H1 (cell line): ENCODE measurements around the gene DPYSL4. TPM values are rescaled to one million over a fixed set of nuclear protein-coding genes. Genes with fewer than 3 reads are reported as not detected.

Source experiments
- CTCF ChIA-PET: fragments of 300-600 bp; sonication (Branson Sonifier 250); formaldehyde crosslinking; loops from one replicate; lab custom pipeline; 2021; ENCODE audit not compliant: partially characterized antibody; lab: Charles Lee
- POLR2A ChIA-PET: fragments of 300-600 bp; sonication (Branson Sonifier 250); formaldehyde crosslinking; loops from one replicate; lab custom pipeline; 2021; ENCODE audit warnings: inconsistent platforms; ENCODE audit not compliant: partially characterized antibody; lab: Charles Lee
- DNase-seq, 2 experiments: peaks; one replicate each; pipeline versions ENCODE4 v3.0.0 to v3.0.0-alpha.2; 2010 to 2022; ENCODE audit warnings: low spot score in 2 of 2, low read depth in 1 of 2, mixed read lengths in 1 of 2
- FAIRE-seq: peaks from 2 replicates; lab custom pipeline; 2011; peaks lifted over from hg19 to GRCh38; lab: Jason Lieb, UNC
- H2AFZ ChIP-seq: 2 replicates; pipeline ENCODE4 v1.8.1; 2012; ENCODE audit warnings: low read length, inconsistent platforms
- H2AK5ac ChIP-seq: 2 replicates; pipeline ENCODE4 v1.6.1; 2013; ENCODE audit warnings: low read depth, low read length
- H2BK120ac ChIP-seq: replicated peaks from 2 replicates; pipeline ENCODE3; 2013; ENCODE audit warnings: low read depth, low read length, inconsistent platforms
- H2BK12ac ChIP-seq: 2 replicates; pipeline ENCODE4 v1.6.1; 2013; ENCODE audit warnings: low read depth, low read length
- H2BK15ac ChIP-seq: 2 replicates; pipeline ENCODE4 v1.6.1; 2013; ENCODE audit warnings: low read length
- H2BK20ac ChIP-seq: 2 replicates; pipeline ENCODE4 v1.6.1; 2013; ENCODE audit warnings: low read length
- H2BK5ac ChIP-seq: 2 replicates; pipeline ENCODE4 v1.6.1; 2013; ENCODE audit warnings: low read depth, low read length
- H3K14ac ChIP-seq: 2 replicates; pipeline ENCODE4 v1.6.1; 2013; ENCODE audit warnings: inconsistent platforms; ENCODE audit not compliant: insufficient read length
- H3K18ac ChIP-seq: 2 replicates; pipeline ENCODE4 v1.6.1; 2013; ENCODE audit warnings: low read length; ENCODE audit errors: extremely low read depth
- H3K23ac ChIP-seq: 2 replicates; pipeline ENCODE4 v1.6.1; 2013; ENCODE audit warnings: inconsistent platforms; ENCODE audit not compliant: insufficient read length
- H3K23me2 ChIP-seq: 2 replicates; pipeline ENCODE4 v1.6.1; 2013; ENCODE audit warnings: low read depth, low read length
- H3K27ac ChIP-seq: 2 replicates; pipeline ENCODE4 v1.6.1; 2011; ENCODE audit warnings: low read depth, low read length, inconsistent platforms
- H3K27me3 ChIP-seq, 4 experiments: replicated peaks in 1 of 4; 1 replicate in 1 of 4; 2 replicates in 3 of 4; pipeline versions ENCODE4 v1.6.1 to v1.8.1; 2011 to 2013; ENCODE audit warnings: low read length in 3 of 4, mild to moderate bottlenecking in 3 of 4, inconsistent platforms in 2 of 4, mixed read lengths in 2 of 4, moderate library complexity in 1 of 4; ENCODE audit not compliant: control insufficient read depth in 3 of 4, insufficient read depth in 3 of 4; ENCODE audit errors: extremely low read depth in 1 of 4
- H3K36me3 ChIP-seq, 4 experiments: 2 replicates each; pipeline versions ENCODE4 v1.6.1 to v1.8.1; 2011 to 2013; ENCODE audit warnings: mild to moderate bottlenecking in 4 of 4, low read length in 3 of 4, moderate library complexity in 2 of 4, control low read depth in 1 of 4, inconsistent platforms in 1 of 4; ENCODE audit not compliant: insufficient read depth in 4 of 4, control insufficient read depth in 2 of 4
- H3K4ac ChIP-seq: replicated peaks from 2 replicates; pipeline ENCODE3; 2013; ENCODE audit warnings: low read length, low read depth, mixed read lengths, inconsistent platforms; ENCODE audit not compliant: insufficient read length
- H3K4me1 ChIP-seq, 4 experiments: replicated peaks in 1 of 4; 1 replicate in 1 of 4; 2 replicates in 3 of 4; pipeline versions ENCODE4 v1.6.1 to v1.8.1; 2011 to 2013; ENCODE audit warnings: low read length in 3 of 4, inconsistent platforms in 2 of 4, mixed read lengths in 1 of 4; ENCODE audit not compliant: insufficient read depth in 4 of 4, control insufficient read depth in 3 of 4
- H3K4me2 ChIP-seq, 2 experiments: 2 replicates each; pipeline versions ENCODE4 v1.6.1 to v1.8.1; 2011 to 2013; ENCODE audit warnings: low read depth in 2 of 2, low read length in 2 of 2, control low read depth in 1 of 2, inconsistent platforms in 1 of 2, mild to moderate bottlenecking in 1 of 2; ENCODE audit not compliant: insufficient read depth in 1 of 2
- H3K4me3 ChIP-seq, 4 experiments: fragments of 200-600, 300-600 bp in 1 of 4; sonication (generic), shearing (Covaris generic), sonication (Bioruptor Twin) in 1 of 4; 2 replicates each; pipeline versions ENCODE4 v1.5.1 to v1.8.1; 2011 to 2016; ENCODE audit warnings: low read length in 4 of 4, low read depth in 3 of 4, control low read depth in 2 of 4, inconsistent platforms in 2 of 4, mild to moderate bottlenecking in 2 of 4, mixed read lengths in 1 of 4, moderate library complexity in 1 of 4; ENCODE audit not compliant: insufficient read depth in 2 of 4; ENCODE audit errors: extremely low read depth in 1 of 4
- H3K56ac ChIP-seq: replicated peaks from 2 replicates; pipeline ENCODE3; 2013; ENCODE audit warnings: low read depth, mild to moderate bottlenecking, mixed read lengths, low read length, inconsistent platforms; ENCODE audit not compliant: insufficient read length
- H3K79me1 ChIP-seq: 2 replicates; pipeline ENCODE4 v1.6.1; 2013; ENCODE audit warnings: low read depth, low read length, control low read depth
- H3K79me2 ChIP-seq, 2 experiments: 2 replicates each; pipeline versions ENCODE4 v1.6.1 to v1.8.1; 2012 to 2013; ENCODE audit warnings: low read length in 2 of 2, mild to moderate bottlenecking in 2 of 2, inconsistent platforms in 1 of 2; ENCODE audit not compliant: insufficient read depth in 2 of 2, control insufficient read depth in 1 of 2
- H3K9ac ChIP-seq, 4 experiments: replicated peaks in 1 of 4; 1 replicate in 1 of 4; 2 replicates in 3 of 4; pipeline versions ENCODE4 v1.6.1 to v1.8.1; 2011 to 2013; ENCODE audit warnings: low read depth in 3 of 4, low read length in 3 of 4, control low read depth in 2 of 4, mild to moderate bottlenecking in 2 of 4, moderate library complexity in 2 of 4, inconsistent platforms in 1 of 4; ENCODE audit errors: extremely low read depth in 1 of 4
- H3K9me3 ChIP-seq, 2 experiments: 2 replicates each; pipeline versions ENCODE4 v1.6.1 to v1.8.1; 2012 to 2013; ENCODE audit warnings: mild to moderate bottlenecking in 2 of 2, moderate library complexity in 2 of 2, control low read depth in 1 of 2, inconsistent platforms in 1 of 2, low read depth in 1 of 2, low read length in 1 of 2, mixed read lengths in 1 of 2; ENCODE audit not compliant: insufficient read depth in 2 of 2
- H4K20me1 ChIP-seq, 2 experiments: replicated peaks in 1 of 2; 2 replicates each; pipeline versions ENCODE3 to v1.8.1; 2011 to 2013; ENCODE audit warnings: inconsistent platforms in 2 of 2, low read length in 2 of 2, mild to moderate bottlenecking in 1 of 2; ENCODE audit not compliant: insufficient read depth in 2 of 2, control insufficient read depth in 1 of 2
- H4K5ac ChIP-seq: 2 replicates; pipeline ENCODE4 v1.6.1; 2013; ENCODE audit warnings: low read length, low read depth, mixed read lengths, inconsistent platforms; ENCODE audit not compliant: insufficient read length
- H4K8ac ChIP-seq: 2 replicates; pipeline ENCODE4 v1.8.0; 2013; ENCODE audit warnings: mild to moderate bottlenecking, moderate library complexity, low read length, inconsistent platforms; ENCODE audit not compliant: insufficient read depth; ENCODE audit errors: extremely low read depth
- H4K91ac ChIP-seq: replicated peaks from 2 replicates; pipeline ENCODE3; 2013; ENCODE audit warnings: low read length, mixed read lengths, inconsistent platforms; ENCODE audit not compliant: insufficient read length
- CTCF ChIP-seq, 3 experiments: IDR thresholded peaks; 1 replicate in 2 of 3; 2 replicates in 1 of 3; pipeline versions ENCODE4 v1.5.1 to v1.6.1; 2011; ENCODE audit warnings: low read length in 3 of 3, mild to moderate bottlenecking in 3 of 3, inconsistent platforms in 2 of 3, low read depth in 1 of 3, moderate library complexity in 1 of 3; ENCODE audit not compliant: insufficient read depth in 1 of 3; ENCODE audit errors: control extremely low read depth in 1 of 3
- EGR1 ChIP-seq: IDR thresholded peaks from 2 replicates; pipeline ENCODE4 v1.6.1; 2011; ENCODE audit warnings: low read depth, low read length, borderline replicate concordance
- HDAC2 ChIP-seq, 2 experiments: fragments of 300-600 bp in 1 of 2; sonication (generic) in 1 of 2; IDR thresholded peaks; 2 replicates each; pipeline ENCODE4 v1.6.1; 2011 to 2012; ENCODE audit warnings: low read depth in 2 of 2, low read length in 2 of 2, mild to moderate bottlenecking in 2 of 2, moderate library complexity in 2 of 2, borderline replicate concordance in 1 of 2, inconsistent platforms in 1 of 2
- KDM1A ChIP-seq: fragments of 200-600, 300-600 bp; sonication (generic); IDR thresholded peaks from 2 replicates; pipeline ENCODE4 v1.7.1; 2016; ENCODE audit warnings: mild to moderate bottlenecking, low read length, borderline replicate concordance
- SIRT6 ChIP-seq: IDR thresholded peaks from one replicate; pipeline ENCODE4 v1.7.1; 2012; ENCODE audit warnings: low read length, inconsistent platforms
- WGBS, 2 experiments: shearing (Covaris generic) in 1 of 2; methylation state at CpG; one replicate each; pipeline versions ENCODE4 v1.1.6 to v1.1.7; 2013 to 2015; ENCODE audit warnings: low lambda C conversion rate in 2 of 2, mixed read lengths in 2 of 2, inconsistent platforms in 1 of 2, low coverage in 1 of 2, missing lambda C conversion rate in 1 of 2; ENCODE audit not compliant: insufficient replicate concordance in 2 of 2, insufficient coverage in 1 of 2, insufficient read length in 1 of 2; ENCODE audit errors: extremely low coverage in 1 of 2, missing lambda C conversion rate in 1 of 2; 5-methylcytosine and 5-hydroxymethylcytosine counted together
- polyA plus RNA-seq, 7 experiments: library from polyadenylated mRNA; depleted of rRNA in 3 of 7; stranded (reverse) in 5 of 7; unstranded in 2 of 7; fragments of >200 nt in 5 of 7; fragments of 200-250 nt in 2 of 7; gene quantifications; 1 replicate in 5 of 7; 2 replicates in 1 of 7; 4 replicates in 1 of 7; pipeline versions ENCODE4 v1.2.1 to v1.2.3, GENCODE V29; 2011 to 2013; ENCODE audit warnings: missing spikeins in 2 of 7, mixed read lengths in 2 of 7
- total RNA-seq: library from RNA; stranded (reverse); fragmentation: NEBNext Ultra II Directional; extraction: Animal tissue kit (Norgen Biotek cat#: 25700); gene quantifications from 2 replicates; pipeline ENCODE4 v1.2.1, GENCODE V29; 2021

DPYSL4 gene
- total and polyA plus RNA-seq, 2 of the 8 experiments (the other 6 are each of a cell fraction or from before 2014, with no cell fraction given) = 12.9 to 15.2 TPM

DNA sequence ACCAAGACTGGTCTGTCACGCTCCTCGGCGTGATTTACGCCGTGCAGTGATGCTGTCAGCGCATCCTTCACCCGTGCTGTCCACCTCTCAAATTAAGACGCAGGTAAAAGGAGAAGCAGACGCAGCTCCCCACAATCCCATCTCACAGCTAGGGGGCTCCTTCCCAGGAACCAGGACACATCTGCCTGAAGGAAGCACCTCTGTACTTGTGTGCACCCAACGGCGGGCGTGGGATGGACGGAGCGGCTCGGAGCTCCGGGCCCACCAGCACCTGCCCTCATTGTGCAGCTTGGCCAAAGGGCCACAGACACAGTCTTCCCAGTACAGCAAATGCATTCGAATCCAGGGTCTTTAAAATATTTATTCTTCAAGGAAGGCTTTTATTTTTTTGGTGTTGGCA is 65.7 kb downstream of the DPYSL4 start:
- H2AK5ac ChIP-seq = no peak overlapping the region
- ChIA-PET POLR2A (interaction anchor here (1.1 kb wide), 1 partner anchor 21 kb away, joined by 3 read pairs; no protein-coding TSS in a partner anchor), CTCF (interaction anchor here (0.8 to 1.6 kb wide), 7 partner anchors 11 to 101 kb away, joined by 3 to 6 read pairs (median 4); no protein-coding TSS in a partner anchor)
- peaks cover 0 to 11% (median 6%) of the 10 kb centered on the region in 4 experiments; a peak in 4 of 7 replicates for H3K4me1 ChIP-seq
- FAIRE-seq = no peak
- H2BK12ac ChIP-seq = no peak overlapping the region
- H3K4me3 ChIP-seq = no peak overlapping the region
- WGBS, 2 experiments = 96% methylated on average over 11 of the region's 17 CpGs; no CpG with 5 or more reads in 1 of the 2 experiments
- H2BK120ac ChIP-seq = no peak overlapping the region
- no peaks in the 10 kb centered on the region; a peak in 1 of 7 replicates for H3K27me3 ChIP-seq
- no peak for DNase-seq
- H2BK5ac ChIP-seq = no peak overlapping the region
- H4K8ac ChIP-seq = no peak overlapping the region
- H4K5ac ChIP-seq = no peak overlapping the region
- H3K4ac ChIP-seq = no peak overlapping the region
- H3K36me3 ChIP-seq = no peaks in the 10 kb centered on the region
- H3K23ac ChIP-seq = no peak overlapping the region
- peaks cover 0 to 1% of the 10 kb centered on the region in 2 experiments for H4K20me1 ChIP-seq
- peaks cover 2% of the 10 kb centered on the region; the same call in 1 of the 2 replicates for H3K23me2 ChIP-seq
- TF ChIP-seq CTCF (IDR thresholded peaks at IDR 0.05; ENCODE audit: control extremely low read depth in 1 of 3, insufficient read depth in 1 of 3, low read depth in 1 of 3, low read length in 3 of 3) = peak in 2 of 3 experiments; percentile 10 to 41; a peak in 2 of 4 replicates
- no peak for TF ChIP-seq KDM1A
- TF ChIP-seq SIRT6 = no peak
- TF ChIP-seq EGR1 = no peak
- TF ChIP-seq HDAC2 (IDR thresholded peaks at IDR 0.05; ENCODE audit: borderline replicate concordance in 1 of 2, low read depth in 2 of 2, low read length in 2 of 2) = no peak
- 0 out of 2 replicates have a peak overlapping the region, but pooled peaks have one; percentile 98 for H2BK15ac ChIP-seq
- H3K56ac ChIP-seq = no peak overlapping the region
- no peak overlapping the region for H3K18ac ChIP-seq
- H3K9ac ChIP-seq = no peak overlapping the region
- H3K79me2 ChIP-seq = no peaks in the 10 kb centered on the region
- H3K9me3 ChIP-seq = no peaks in the 10 kb centered on the region
- H2BK20ac ChIP-seq = no peak overlapping the region
- no peak overlapping the region for H2AFZ ChIP-seq
- no peak overlapping the region for H4K91ac ChIP-seq
- no peak overlapping the region for H3K14ac ChIP-seq
- H3K4me2 ChIP-seq = 0 out of 4 replicates have a peak overlapping the region, but pooled peaks of 1 of the 2 experiments have one; percentile 31
- H3K27ac ChIP-seq = no peak overlapping the region
- no peaks in the 10 kb centered on the region for H3K79me1 ChIP-seq
